H9 (cell line): Measurements from ENCODE around the gene DUSP6. TPM values are rescaled to one million over a fixed set of nuclear protein-coding genes. Genes with fewer than 3 reads are reported as not detected.

Experiments used
- DNase-seq: peaks from one replicate; pipeline ENCODE4 v3.0.0-alpha.2; 2017
- H2AFZ ChIP-seq: one replicate; pipeline ENCODE4 v1.6.1; 2013; ENCODE audit warnings: mild to moderate bottlenecking, low read length, control low read depth, moderate library complexity
- H2AK5ac ChIP-seq: 2 replicates; pipeline ENCODE4 v1.6.1; 2013; ENCODE audit warnings: low read length, control low read depth, mixed read lengths; ENCODE audit not compliant: insufficient read length
- H2BK120ac ChIP-seq: one replicate; pipeline ENCODE4 v1.6.1; 2013; ENCODE audit warnings: low read depth, mild to moderate bottlenecking, low read length, control low read depth, inconsistent platforms; ENCODE audit not compliant: poor library complexity, severe bottlenecking
- H2BK12ac ChIP-seq: 2 replicates; pipeline ENCODE4 v1.6.1; 2013; ENCODE audit warnings: low read length, control low read depth, mixed read lengths, low read depth; ENCODE audit not compliant: insufficient read length
- H2BK15ac ChIP-seq: 2 replicates; pipeline ENCODE4 v1.6.1; 2013; ENCODE audit warnings: low read depth, low read length, control low read depth
- H2BK20ac ChIP-seq: one replicate; pipeline ENCODE4 v1.6.1; 2013; ENCODE audit warnings: low read depth, mild to moderate bottlenecking, low read length, control low read depth, inconsistent platforms; ENCODE audit not compliant: poor library complexity, severe bottlenecking
- H2BK5ac ChIP-seq: 2 replicates; pipeline ENCODE4 v1.6.1; 2013; ENCODE audit warnings: low read length, control low read depth, mixed read lengths; ENCODE audit not compliant: insufficient read length
- H3K14ac ChIP-seq: 2 replicates; pipeline ENCODE4 v1.6.1; 2013; ENCODE audit warnings: low read length, control low read depth; ENCODE audit not compliant: insufficient read depth
- H3K18ac ChIP-seq: 2 replicates; pipeline ENCODE4 v1.6.1; 2013; ENCODE audit warnings: low read depth, mild to moderate bottlenecking, mixed read lengths, low read length, control low read depth; ENCODE audit not compliant: insufficient read length
- H3K23ac ChIP-seq: 2 replicates; pipeline ENCODE4 v1.6.1; 2013; ENCODE audit warnings: low read length, control low read depth, mixed read lengths, low read depth; ENCODE audit not compliant: insufficient read length
- H3K23me2 ChIP-seq: 2 replicates; pipeline ENCODE4 v1.6.1; 2013; ENCODE audit warnings: low read depth, mild to moderate bottlenecking, mixed read lengths, low read length, control low read depth; ENCODE audit not compliant: insufficient read length, poor library complexity, severe bottlenecking
- H3K27ac ChIP-seq: 2 replicates; pipeline ENCODE4 v1.5.1; 2013; ENCODE audit warnings: low read length, control low read depth, mixed read lengths, low read depth; ENCODE audit not compliant: insufficient read length
- H3K27me3 ChIP-seq: 2 replicates; pipeline ENCODE4 v1.6.1; 2013; ENCODE audit warnings: low read length, control low read depth, inconsistent platforms; ENCODE audit not compliant: insufficient read depth
- H3K4ac ChIP-seq: 2 replicates; pipeline ENCODE4 v1.6.1; 2013; ENCODE audit warnings: low read depth, mild to moderate bottlenecking, control low read depth, inconsistent platforms, low read length, moderate library complexity
- H3K4me1 ChIP-seq: 2 replicates; pipeline ENCODE4 v1.6.1; 2013; ENCODE audit warnings: low read length, control low read depth, inconsistent platforms; ENCODE audit not compliant: insufficient read depth
- H3K4me2 ChIP-seq: 2 replicates; pipeline ENCODE4 v1.6.1; 2013; ENCODE audit warnings: low read length, control low read depth, mixed read lengths; ENCODE audit not compliant: insufficient read length, insufficient read depth
- H3K56ac ChIP-seq: 2 replicates; pipeline ENCODE4 v1.6.1; 2013; ENCODE audit warnings: low read depth, mild to moderate bottlenecking, mixed read lengths, low read length, control low read depth; ENCODE audit not compliant: insufficient read length
- H3K79me1 ChIP-seq: 2 replicates; pipeline ENCODE4 v1.6.1; 2013; ENCODE audit warnings: low read depth, mild to moderate bottlenecking, moderate library complexity, low read length, control low read depth, inconsistent platforms; ENCODE audit not compliant: insufficient read depth, poor library complexity, severe bottlenecking
- H3K79me2 ChIP-seq: 2 replicates; pipeline ENCODE4 v1.6.1; 2013; ENCODE audit warnings: low read length, control low read depth, inconsistent platforms; ENCODE audit not compliant: insufficient read depth
- H3K9ac ChIP-seq: 2 replicates; pipeline ENCODE4 v1.6.1; 2013; ENCODE audit warnings: low read length, control low read depth, mixed read lengths; ENCODE audit not compliant: insufficient read length; ENCODE audit errors: extremely low read depth
- H3K9me3 ChIP-seq: one replicate; pipeline ENCODE4 v1.6.1; 2013; ENCODE audit warnings: low read depth, low read length, inconsistent platforms; ENCODE audit not compliant: control insufficient read depth
- H3T11ph ChIP-seq: one replicate; pipeline ENCODE4 v1.6.1; 2013; ENCODE audit warnings: mild to moderate bottlenecking, low read length, control low read depth, inconsistent platforms
- H4K20me1 ChIP-seq: one replicate; pipeline ENCODE4 v1.6.1; 2013; ENCODE audit not compliant: control insufficient read depth, insufficient read length, insufficient read depth
- H4K5ac ChIP-seq: 2 replicates; pipeline ENCODE4 v1.6.1; 2013; ENCODE audit warnings: low read depth, mild to moderate bottlenecking, mixed read lengths, low read length, control low read depth; ENCODE audit not compliant: insufficient read length
- H4K8ac ChIP-seq: replicated peaks from 2 replicates; pipeline ENCODE4 v1.6.1; 2013; ENCODE audit warnings: low read length, control low read depth, mixed read lengths, low read depth; ENCODE audit not compliant: insufficient read length
- H4K91ac ChIP-seq: 2 replicates; pipeline ENCODE4 v1.6.1; 2013; ENCODE audit warnings: low read depth, mild to moderate bottlenecking, moderate library complexity, mixed read lengths, low read length, control low read depth; ENCODE audit not compliant: insufficient read length
- H3K27ac Mint-ChIP-seq, 3 experiments: 2 replicates in 2 of 3; 3 replicates in 1 of 3; pipeline ENCODE4 v1.8.0; 2020 to 2021; ENCODE audit warnings: mixed read lengths in 3 of 3, mild to moderate bottlenecking in 1 of 3, moderate library complexity in 1 of 3
- H3K27me3 Mint-ChIP-seq: 2 replicates; pipeline ENCODE4 v1.8.0; 2021; ENCODE audit warnings: low read depth, mild to moderate bottlenecking, moderate library complexity, mixed read lengths
- H3K36me3 Mint-ChIP-seq, 3 experiments: 2 replicates in 2 of 3; 3 replicates in 1 of 3; pipeline ENCODE4 v1.8.0; 2020 to 2021; ENCODE audit warnings: low read depth in 3 of 3, mixed read lengths in 3 of 3; ENCODE audit not compliant: insufficient read depth in 1 of 3
- H3K4me1 Mint-ChIP-seq, 2 experiments: 2 replicates each; pipeline ENCODE4 v1.8.0; 2020; ENCODE audit warnings: mixed read lengths in 2 of 2
- H3K4me3 Mint-ChIP-seq, 2 experiments: 2 replicates in 1 of 2; 3 replicates in 1 of 2; pipeline ENCODE4 v1.8.0; 2020 to 2021; ENCODE audit warnings: mild to moderate bottlenecking in 2 of 2, mixed read lengths in 2 of 2, moderate library complexity in 1 of 2
- H3K9me3 Mint-ChIP-seq, 2 experiments: 2 replicates in 1 of 2; 3 replicates in 1 of 2; pipeline ENCODE4 v1.8.0; 2020; ENCODE audit warnings: mild to moderate bottlenecking in 2 of 2, mixed read lengths in 2 of 2, moderate library complexity in 1 of 2
- WGBS: extraction: QIAGEN DNeasy Blood & Tissue Kit; methylation state at CpG from one replicate; pipeline ENCODE4 v1.1.7; 2013; ENCODE audit warnings: missing lambda C conversion rate, low lambda C conversion rate, mixed read lengths; ENCODE audit not compliant: insufficient read length; ENCODE audit errors: extremely low coverage; 5-methylcytosine and 5-hydroxymethylcytosine counted together
- total RNA-seq: library from RNA; stranded (reverse); gene quantifications from 2 replicates; pipeline ENCODE4 v1.2.1, GENCODE V29; 2021
- TF ChIP-seq, protein P1 (sequence below): fragments of 200-600 bp; sonication (generic); conservative IDR thresholded peaks from 3 replicates; pipeline ENCODE4 v1.8.0; 2021; ENCODE audit warnings: antibody characterized with exemption, mild to moderate bottlenecking

DUSP6 gene
- total RNA-seq, 1 experiment from 2014 or later: 35.3 TPM

DNA sequence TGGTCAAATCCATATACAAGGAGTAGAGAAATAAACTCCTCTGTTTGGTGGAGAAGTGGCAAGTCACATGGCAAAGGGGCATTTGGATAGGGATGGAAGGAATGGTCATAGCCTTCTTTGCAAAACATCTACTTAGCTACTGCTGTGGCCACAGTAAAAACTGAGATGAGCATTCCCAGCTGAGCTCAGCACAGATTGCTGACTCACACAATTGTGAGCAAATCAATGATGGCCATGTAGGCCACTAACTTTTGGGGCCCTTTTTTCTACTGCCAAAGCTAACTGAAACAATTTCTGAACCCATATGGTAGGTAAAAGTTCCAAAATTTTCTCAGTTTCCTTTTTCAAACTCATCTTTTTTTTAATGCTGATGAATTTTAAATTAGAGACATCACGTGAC is 31.6 kb downstream of the DUSP6 start:
- DNase-seq: no peak
- H3K9me3 Mint-ChIP-seq: no peaks in the 10 kb centered on the region
- H3K36me3 Mint-ChIP-seq: no peaks in the 10 kb centered on the region
- Histone ChIP-seq H3K27ac (no peak overlapping the region), H3K9ac (no peak overlapping the region), H2BK15ac (no peak overlapping the region), H2BK120ac (no peak overlapping the region), H3K79me2 (no peaks in the 10 kb centered on the region), H2BK12ac (no peak overlapping the region), H4K20me1 (no peaks in the 10 kb centered on the region), H3T11ph (no peak overlapping the region), H3K4me1 (no peaks in the 10 kb centered on the region; the same call in 1 of the 2 replicates), H4K91ac (no peak overlapping the region), H3K9me3 (no peaks in the 10 kb centered on the region), H2AFZ (no peak overlapping the region), H3K14ac (no peak overlapping the region), H4K5ac (no peak overlapping the region), H3K56ac (no peak overlapping the region), H3K23me2 (no peaks in the 10 kb centered on the region), H3K27me3 (no peaks in the 10 kb centered on the region), H3K4me2 (no peak overlapping the region), H2BK5ac (no peak overlapping the region), H2AK5ac (no peak overlapping the region), H3K18ac (no peak overlapping the region), H3K23ac (no peak overlapping the region), H3K79me1 (no peaks in the 10 kb centered on the region), H4K8ac (no peak overlapping the region), H2BK20ac (no peak overlapping the region), H3K4ac (no peak overlapping the region)
- no CpG with 5 or more reads among the region's 1 CpG for WGBS
- H3K4me1 Mint-ChIP-seq: peaks cover 13 to 20% of the 10 kb centered on the region in 2 experiments
- H3K27me3 Mint-ChIP-seq: peaks cover 7% of the 10 kb centered on the region
- H3K4me3 Mint-ChIP-seq: no peak overlapping the region
- TF ChIP-seq, protein P1, sequence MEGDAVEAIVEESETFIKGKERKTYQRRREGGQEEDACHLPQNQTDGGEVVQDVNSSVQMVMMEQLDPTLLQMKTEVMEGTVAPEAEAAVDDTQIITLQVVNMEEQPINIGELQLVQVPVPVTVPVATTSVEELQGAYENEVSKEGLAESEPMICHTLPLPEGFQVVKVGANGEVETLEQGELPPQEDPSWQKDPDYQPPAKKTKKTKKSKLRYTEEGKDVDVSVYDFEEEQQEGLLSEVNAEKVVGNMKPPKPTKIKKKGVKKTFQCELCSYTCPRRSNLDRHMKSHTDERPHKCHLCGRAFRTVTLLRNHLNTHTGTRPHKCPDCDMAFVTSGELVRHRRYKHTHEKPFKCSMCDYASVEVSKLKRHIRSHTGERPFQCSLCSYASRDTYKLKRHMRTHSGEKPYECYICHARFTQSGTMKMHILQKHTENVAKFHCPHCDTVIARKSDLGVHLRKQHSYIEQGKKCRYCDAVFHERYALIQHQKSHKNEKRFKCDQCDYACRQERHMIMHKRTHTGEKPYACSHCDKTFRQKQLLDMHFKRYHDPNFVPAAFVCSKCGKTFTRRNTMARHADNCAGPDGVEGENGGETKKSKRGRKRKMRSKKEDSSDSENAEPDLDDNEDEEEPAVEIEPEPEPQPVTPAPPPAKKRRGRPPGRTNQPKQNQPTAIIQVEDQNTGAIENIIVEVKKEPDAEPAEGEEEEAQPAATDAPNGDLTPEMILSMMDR: no peak
- no peak overlapping the region for H3K27ac Mint-ChIP-seq
